NCI-H1092 (cell line): ENCODE measurements around the gene UPF3A.
"Not testable (repeated sequence)": the region's sequence is repeated elsewhere in the genome, so short reads cannot be mapped to it uniquely, and the experiment has no call there.

Source experiments
- DNase-seq: peaks from one replicate; lab custom pipeline; 2025; lab: John Stamatoyannopoulos, UW

Gene UPF3A, protein sequence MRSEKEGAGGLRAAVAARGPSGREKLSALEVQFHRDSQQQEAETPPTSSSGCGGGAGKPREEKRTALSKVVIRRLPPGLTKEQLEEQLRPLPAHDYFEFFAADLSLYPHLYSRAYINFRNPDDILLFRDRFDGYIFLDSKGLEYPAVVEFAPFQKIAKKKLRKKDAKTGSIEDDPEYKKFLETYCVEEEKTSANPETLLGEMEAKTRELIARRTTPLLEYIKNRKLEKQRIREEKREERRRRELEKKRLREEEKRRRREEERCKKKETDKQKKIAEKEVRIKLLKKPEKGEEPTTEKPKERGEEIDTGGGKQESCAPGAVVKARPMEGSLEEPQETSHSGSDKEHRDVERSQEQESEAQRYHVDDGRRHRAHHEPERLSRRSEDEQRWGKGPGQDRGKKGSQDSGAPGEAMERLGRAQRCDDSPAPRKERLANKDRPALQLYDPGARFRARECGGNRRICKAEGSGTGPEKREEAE

DNA sequence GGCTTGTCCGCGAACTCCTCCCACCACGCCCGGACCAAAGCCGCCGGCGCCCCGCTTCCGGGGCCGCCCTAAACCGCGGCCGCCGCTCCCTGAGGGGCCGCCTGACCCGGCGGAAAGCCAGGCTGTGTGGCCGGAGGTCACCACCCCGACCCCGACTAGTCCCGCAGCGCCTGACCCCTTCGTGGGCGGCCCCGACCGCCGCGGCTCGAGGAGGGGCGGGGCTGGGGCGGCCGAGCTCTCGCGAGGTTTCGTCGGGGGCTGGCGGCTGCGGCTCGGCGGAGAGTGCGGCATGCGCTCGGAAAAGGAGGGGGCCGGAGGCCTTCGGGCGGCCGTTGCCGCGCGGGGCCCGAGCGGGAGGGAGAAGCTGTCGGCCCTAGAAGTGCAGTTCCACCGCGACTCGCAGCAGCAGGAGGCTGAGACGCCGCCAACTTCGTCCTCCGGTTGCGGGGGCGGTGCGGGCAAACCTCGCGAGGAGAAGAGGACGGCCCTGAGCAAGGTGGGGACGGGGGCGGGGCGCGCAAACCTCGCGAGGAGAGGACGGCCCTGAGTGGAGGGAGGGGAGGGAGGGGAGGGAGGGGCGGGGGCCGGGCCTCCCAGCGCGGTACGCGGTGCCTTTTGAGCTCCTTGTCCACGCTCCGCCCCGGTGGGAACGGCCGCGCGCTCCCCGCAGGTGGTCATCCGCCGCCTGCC is at the start of gene UPF3A:
TSS of gene UPF3A (plus strand) at position 251 of the 690 bp plus-strand sequence. CDS start at position 290, 39 bp downstream.
- peak; percentile 93 for DNase-seq

DNA sequence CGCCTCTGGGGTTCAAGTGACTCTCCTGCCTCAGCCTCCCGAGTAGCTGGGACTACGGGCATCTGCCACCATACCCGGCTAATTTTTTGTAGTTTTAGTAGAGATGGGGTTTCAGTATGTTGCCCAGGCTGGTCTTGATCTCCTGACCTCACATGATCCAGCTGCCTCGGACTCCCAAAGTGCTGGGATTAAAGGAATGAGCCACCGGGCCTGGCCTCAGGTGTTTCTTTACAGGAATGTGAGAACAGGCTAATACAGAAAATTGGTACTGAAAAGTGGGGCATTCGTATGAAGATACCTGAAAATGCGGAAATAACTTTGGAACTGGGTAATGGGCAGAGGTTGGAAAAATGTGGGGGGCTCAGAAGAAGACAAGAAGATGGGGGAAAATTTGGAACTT is 49.5 kb upstream of the UPF3A start:
- DNase-seq = no peak

DNA sequence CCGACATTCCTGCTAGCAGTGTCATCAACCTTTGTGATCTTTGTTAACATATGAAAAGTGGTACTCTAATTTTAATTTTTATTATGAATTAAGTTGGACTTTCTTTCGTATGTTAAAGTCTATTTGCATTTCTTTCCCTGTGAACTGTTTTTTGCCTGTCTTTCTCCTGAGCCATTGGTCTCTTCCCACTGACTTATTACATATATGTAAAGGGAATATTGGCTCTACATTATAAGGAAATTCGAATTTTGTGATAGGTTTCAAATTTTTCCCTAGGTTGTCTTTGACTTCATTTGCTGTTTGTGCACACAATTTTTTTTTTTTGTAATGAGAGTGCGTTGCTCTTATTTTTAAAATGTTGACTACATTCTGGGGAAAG is 47.1 kb upstream of the UPF3A start:
- DNase-seq = no peak

DNA sequence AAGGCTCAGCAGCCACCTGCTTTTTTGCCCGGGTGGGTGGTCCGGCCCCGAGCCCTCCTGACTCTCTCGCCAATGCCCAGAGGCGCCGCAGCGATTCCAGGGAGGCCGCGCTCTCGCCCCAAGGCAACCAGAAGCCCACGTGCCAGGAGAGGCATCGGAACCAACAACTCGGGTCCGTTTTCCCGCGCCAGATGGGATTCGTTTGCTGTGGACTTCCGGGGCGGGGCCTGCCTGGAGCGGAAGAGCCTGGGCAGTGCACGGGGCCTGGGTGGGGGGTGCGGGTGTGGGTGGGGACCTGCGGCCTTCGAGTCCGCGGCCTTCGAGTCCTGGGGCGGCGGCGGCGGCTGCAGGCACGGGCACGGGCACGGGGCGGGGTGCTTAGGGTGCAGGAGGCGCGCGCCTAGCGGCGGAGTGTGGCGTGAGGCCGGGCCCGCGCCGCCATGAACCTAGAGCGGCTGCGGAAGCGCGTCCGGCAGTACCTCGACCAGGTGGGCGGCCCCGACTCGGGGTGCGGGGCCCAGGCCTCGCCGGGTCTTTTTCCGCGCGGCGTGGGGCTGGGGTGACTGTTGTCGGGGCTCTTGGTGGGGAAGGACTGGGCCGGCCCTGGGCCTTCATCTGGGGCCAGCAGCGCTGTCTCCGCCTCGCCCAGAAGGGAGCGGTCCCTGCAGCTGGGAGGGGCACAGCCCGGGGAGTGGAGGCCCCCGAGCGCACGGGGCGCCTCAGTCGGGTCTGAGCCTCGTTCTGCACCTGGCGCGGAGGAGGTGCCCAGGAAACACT is 46.6 kb upstream of the UPF3A start, which contains the start of gene CDC16:
TSS of gene CDC16 (plus strand) at position 253 of the 777 bp plus-strand sequence. CDS start at position 441, 188 bp downstream.
- peak; percentile 98 for DNase-seq

DNA sequence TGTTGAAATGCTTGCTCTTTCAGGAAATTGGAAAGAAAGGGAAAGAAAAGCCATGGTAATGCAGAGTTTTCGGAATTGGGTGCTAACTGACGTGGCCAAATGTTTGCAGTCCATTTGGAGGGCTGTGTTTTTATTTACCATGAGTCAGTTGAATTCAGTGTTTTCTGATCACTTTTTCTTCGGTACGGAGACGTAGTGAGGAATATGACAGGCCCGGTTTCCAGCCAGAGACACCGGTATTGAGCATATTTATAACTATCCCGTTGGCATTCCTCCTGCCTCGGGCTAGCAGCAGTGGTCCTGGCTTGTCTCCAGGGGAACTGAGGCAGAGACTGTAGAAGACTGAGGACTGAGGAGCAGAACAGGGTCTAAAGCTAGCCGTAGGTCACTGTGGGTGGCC is 45.7 kb upstream of the UPF3A start:
- DNase-seq = no peak

DNA sequence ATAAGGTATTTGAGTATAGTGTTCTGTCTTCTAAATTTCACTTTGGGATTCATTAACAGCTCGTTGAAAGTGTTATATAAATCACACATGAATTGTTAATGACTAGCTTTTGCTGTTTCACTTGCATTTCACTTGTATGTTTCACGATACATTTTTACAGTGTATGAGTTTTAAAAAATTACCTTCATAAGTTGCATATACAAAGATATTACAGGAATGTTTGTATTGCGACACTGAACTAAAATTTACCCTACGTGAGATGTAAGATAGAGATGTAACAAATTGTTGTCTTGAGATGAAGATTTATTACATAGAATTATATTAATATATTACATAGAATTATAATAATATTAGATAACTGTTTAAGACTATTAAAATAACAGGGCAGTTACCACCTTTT is 45.2 kb upstream of the UPF3A start:
- no peak for DNase-seq

DNA sequence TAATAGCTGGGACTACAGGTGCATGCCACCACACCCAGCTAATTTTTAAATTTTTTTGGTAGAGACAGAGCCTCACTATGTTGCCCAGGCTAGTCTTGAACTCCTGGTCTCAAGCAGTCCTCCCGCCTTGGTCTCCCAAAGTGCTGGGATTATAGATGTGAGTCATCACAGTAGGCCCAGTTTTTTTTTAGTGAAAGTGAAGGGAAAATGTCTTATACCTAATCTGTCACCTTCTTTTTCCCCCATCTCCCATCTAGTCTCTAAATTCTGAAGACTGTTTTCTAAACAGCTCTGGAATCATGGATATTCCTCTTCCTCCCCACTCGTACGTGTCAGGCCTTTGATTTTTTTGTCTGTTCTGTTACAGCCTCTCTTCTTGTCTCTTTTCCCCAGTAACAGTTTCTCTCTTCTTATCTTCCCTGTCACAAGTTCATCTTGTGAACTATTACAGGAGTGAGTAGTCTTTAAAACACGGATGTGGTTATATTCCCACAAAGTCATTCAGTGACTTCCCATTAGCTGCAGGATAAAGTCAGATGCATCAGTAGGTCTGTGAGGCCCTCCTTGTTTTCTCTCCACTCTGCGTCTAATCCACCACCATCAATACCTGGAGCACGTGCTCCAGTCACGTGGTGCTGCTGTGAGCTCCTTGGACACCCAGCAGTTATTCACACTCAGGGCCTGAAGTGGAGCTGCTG is 43.8 kb upstream of the UPF3A start:
- no peak for DNase-seq

DNA sequence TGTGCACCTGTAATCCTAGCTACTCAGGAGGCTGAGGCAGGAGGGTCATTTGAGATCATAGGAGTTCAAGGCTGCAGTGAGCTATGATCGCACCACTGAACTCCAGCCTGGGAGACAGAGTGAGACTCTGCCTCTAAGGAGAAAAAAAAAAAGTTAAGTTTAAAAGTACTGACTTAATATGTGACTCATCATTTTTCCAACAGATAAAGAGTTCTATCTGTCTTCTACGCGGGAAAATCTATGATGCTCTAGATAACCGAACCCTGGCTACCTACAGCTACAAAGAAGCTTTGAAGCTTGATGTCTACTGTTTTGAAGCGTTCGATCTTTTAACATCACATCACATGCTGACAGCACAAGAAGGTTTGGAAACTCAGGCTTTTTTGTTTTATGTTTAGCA is 39.5 kb upstream of the UPF3A start:
- DNase-seq = no peak

DNA sequence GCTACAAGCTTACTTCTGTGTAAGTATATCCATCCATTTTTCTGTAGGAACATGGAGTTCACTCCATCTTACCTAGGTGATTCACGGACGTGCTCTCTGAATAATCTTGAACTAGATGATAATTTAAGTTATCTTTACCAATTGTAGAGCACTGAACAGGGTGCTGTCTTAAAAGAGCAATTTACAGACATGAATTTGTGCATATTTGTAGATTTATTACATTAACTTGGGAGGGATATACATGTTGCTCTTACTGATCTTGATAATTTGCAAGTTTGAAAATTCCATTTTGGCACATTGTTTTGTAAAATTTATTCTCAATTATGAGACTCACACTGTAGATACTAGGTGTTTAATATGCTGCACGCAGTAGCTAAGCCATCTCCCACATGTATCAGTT is 37.4 kb upstream of the UPF3A start:
- DNase-seq = no peak

DNA sequence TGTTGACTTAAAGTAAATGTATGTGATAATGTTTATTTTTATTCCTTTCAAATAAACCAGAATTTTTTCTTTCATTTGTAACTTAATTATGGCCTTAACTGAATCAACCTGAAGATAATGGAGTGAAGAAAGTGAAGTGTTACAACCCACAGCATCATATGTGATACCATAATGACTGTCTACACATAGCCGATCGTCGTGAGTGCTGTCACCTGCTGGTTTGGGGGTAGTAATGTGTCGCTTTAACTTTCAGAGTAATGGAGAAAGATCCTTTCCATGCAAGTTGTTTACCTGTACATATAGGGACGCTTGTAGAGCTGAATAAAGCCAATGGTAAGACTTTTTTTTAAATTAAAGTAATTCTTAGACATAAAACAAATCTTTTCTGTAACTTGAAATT is 36.8 kb upstream of the UPF3A start:
- no peak for DNase-seq

DNA sequence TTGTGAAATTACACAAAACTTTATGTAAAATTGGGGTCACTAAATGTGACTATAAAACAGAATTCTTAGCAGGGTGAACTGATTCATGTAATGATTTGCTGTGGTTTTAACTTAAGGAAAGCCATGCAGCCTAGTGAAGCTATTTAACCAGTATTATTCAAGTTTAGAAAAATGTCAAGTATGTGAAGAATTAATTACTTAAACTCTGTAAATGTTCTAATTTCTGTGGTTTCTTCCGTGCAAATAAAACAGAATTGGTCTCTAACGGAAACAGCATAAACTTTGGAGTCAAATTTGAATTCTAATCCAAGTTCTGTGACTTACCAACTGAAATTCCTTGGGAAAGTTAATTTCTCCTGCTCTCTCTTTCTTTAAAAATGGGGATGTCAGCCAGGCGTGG is 33.4 kb upstream of the UPF3A start:
- no peak for DNase-seq

DNA sequence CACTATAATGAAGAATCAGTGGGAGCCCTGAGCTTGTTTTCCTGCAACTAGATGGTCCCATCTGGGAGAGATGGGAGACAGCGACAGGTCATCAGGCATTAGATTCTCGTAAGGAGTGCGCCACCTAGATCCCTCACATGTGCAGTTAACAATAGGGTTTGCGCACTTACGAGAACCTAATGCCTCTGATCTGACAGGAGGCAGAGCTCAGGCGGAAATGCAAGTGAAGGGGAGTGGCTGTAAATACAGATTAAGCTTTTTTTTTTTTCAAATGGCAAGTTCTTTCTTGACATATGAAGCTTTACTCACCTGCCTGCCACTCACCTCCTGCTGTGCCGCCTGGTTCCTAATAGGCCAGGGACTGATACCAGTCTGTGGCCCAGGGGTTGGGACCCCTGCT is 32.3 kb upstream of the UPF3A start:
- DNase-seq = no peak

DNA sequence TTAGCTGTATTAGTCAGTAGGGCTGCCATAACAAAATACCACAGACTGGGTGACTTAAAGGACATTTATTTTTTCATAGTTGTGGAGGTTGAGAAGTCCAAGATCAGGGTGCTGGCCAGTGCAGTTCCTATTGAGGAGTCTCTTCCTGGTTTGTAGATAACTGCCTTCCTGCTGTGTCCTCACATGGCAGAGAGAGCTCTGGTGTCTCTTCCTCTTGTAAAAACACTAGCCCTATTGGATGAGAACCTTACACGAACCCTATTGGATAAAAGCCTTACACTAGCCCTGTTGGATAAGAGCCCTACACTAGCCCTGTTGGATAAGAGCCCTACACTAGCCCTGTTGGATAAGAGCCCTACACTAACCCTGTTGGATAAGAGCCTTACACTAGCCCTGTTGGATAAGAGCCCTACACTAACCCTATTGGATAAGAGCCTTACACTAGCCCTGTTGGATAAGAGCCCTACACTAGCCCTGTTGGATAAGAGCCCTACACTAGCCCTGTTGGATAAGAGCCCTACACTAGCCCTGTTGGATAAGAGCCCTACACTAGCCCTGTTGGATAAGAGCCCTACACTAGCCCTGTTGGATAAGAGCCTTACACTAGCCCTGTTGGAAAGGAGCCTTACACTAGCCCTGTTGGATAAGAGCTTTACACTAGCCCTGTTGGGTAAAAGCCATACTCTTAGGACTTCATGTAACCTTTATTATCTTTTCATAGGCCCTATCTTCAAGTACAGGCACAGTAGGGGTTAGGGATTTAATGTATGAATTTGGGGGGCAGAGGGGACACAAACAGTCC is 29.6 kb upstream of the UPF3A start:
- not testable (repeated sequence) for DNase-seq

DNA sequence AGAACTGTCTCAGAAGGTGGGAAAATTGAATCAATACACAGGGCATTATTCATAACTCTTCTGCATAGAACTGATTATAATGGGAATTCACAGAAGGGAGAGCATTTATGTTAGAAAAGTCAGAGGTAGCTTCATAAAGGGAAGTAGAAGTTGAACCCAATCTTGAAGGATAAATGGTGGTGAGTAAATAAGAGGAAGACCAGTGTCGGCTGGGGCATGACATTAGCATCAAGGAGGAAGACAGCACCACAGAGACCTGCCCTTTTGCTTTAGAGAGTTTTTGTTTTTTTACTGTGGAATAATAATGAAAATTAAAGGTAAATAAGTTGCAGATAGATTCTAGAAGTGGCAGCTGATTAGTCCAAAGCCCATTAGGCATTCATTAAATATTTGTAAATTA is 24.9 kb upstream of the UPF3A start:
- DNase-seq = no peak

DNA sequence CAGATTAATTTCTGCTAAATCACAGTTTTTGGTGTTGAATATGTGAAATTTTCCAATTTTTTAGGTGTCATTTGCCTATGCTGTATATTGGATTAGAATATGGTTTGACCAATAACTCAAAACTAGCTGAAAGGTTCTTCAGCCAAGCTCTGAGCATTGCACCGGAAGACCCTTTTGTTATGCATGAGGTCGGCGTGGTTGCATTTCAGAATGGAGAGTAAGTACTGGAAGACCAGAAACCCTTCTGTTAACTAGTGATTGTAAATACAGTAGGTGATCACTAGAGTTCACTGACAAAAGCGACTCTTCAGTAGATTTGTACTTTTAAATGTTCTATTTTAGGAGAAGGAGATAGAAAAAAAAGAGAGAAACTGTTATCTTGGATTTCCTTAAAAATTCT is 24.4 kb upstream of the UPF3A start:
- no peak for DNase-seq

DNA sequence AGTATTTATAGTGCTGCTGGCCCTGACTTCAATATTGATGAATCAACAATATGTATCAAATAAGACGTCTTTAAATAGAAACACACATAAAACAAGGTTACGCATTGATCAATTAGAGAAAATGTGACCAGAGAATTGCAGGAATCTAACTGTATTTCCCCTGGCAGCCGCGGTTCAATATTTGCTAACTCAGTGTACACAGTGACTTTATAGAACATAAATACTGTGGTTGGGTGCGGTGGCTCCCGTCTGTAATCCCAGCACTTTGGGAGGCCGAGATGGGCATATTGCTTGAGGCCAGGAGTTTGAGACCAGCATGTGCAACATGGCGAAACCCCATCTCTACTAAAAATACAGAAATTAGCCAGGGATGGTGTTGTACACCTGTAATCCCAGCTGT is 22.8 kb upstream of the UPF3A start:
- peak; percentile 29 for DNase-seq

DNA sequence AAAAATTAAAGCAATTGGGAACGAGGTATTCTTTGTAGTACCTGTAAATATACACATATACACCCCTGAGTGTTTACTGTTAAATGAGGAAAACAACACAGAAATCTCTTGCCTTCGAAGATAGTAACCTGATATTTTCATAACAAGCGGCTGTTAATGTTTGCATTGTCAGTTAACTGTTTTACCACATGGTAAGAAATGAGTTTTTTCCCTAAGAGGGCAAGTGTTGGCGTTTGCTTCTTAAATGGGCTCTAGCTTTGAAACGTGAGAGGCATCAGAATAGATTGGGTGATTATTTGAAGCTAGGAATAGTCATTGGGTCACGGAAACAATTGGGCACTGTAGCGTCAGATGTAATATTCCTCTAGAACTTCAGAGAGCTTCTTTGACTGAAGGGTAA is 22.0 kb upstream of the UPF3A start:
- peak; percentile 32 for DNase-seq

DNA sequence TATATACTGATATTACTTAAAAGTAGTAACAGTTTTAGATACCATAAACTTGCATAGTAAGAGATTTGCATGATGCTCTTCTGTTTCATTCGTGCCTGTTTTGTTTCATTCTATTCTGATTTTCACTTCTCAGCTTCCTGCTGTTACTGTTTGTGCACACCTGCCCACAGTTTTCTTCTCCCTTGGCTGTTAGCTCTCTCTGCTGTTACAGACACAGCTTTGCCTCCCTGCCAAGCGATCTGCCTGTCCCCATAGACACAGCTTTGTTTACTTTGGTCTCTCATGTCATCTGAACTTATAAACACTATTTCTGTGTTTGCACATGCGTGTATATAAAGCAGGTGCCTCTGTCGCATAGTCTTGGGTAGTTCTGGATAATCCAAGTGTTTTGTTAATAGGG is 21.4 kb upstream of the UPF3A start:
- peak; percentile 83 for DNase-seq

DNA sequence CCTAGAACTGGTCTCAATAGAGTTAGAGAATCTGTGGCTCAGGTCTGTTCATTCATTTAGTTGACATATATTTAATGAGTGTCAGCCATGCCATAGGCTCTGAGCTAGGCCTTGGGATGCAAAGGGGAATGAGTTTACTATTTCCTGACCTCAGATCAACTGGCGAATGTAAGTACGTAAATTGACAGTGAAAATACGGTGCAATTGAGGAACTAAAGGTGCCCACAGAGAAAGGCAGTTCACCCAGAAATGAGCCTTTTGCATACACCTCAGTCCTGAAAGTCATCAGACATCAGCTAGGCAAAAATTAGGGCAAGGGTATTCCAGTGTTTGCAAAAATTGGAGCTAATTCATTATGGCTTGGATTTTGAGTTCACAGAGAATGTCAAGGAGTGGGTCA is 20.6 kb upstream of the UPF3A start:
- DNase-seq = no peak

DNA sequence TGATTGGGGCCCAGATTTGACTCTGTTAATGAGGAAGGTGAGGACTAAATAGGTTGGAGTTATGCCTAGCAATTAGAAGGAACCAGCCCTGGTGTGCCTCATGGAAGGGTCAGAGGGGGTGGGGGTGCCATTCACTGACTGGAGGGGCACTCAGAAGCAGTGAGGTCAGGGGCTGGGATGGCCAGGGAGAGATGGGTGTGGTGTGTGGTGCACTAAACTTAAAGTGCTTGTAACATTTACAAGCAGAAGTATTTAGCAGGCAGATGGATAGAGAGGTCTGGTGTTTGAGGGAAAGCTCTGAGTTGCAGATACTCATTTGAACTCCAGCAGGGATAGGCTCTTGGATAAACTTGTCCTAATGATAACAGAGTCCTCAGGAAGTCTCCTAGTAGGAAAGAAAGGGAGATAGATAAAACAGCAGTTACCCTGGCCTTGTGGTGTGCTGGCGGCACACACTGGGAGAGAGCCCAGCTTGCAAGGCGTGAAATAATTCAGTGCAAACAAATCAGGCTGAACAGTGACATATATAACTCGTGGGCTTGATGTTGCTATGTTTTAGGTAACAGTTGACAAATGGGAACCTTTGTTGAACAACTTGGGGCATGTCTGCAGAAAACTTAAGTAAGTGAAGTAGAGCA is 20.0 kb upstream of the UPF3A start:
- DNase-seq = no peak

DNA sequence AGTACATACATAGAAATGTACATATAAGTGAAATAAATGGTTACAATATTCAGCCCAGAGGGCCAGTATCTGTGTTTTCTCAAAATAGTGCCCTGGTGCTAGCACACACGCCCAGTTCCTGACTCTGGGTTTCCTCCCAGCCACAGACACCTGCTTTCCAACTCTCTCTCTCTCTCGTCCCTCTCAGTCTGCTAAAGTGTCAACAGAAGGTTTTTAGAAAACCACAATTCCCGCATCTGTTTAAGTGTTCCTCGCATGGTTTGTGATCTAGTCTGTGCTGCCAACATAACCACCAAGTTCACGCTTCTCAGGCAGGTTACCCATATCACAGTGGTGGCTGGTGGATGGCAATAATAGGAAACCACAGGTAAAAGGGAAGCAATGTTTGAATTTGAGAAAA is 17.8 kb upstream of the UPF3A start:
- no peak for DNase-seq
